SW480 (cell line): ENCODE measurements around the gene TRIB2.
"Not testable (repeated sequence)": the region's sequence is repeated elsewhere in the genome, so short reads cannot be mapped to it uniquely, and the experiment has no call there.

Source experiments
- DNase-seq: peaks from one replicate; pipeline ENCODE4 v3.0.0-alpha.2; 2016; ENCODE audit warnings: low spot score

The TRIB2 gene

GRCh38 chr2:12716282-12717190 is at the start of gene TRIB2:
TRIB2 (plus strand) TSS chr2:12716936; CDS start chr2:12718308, 1,372 bp downstream.
- DNase-seq = peak; percentile 89

- no peak for DNase-seq
These were observed 47.7 kb upstream of the TRIB2 start for GRCh38 chr2:12669036-12669435.

- no peak for DNase-seq
These were observed 43.9 kb upstream of the TRIB2 start for GRCh38 chr2:12672711-12673315.

DNA sequence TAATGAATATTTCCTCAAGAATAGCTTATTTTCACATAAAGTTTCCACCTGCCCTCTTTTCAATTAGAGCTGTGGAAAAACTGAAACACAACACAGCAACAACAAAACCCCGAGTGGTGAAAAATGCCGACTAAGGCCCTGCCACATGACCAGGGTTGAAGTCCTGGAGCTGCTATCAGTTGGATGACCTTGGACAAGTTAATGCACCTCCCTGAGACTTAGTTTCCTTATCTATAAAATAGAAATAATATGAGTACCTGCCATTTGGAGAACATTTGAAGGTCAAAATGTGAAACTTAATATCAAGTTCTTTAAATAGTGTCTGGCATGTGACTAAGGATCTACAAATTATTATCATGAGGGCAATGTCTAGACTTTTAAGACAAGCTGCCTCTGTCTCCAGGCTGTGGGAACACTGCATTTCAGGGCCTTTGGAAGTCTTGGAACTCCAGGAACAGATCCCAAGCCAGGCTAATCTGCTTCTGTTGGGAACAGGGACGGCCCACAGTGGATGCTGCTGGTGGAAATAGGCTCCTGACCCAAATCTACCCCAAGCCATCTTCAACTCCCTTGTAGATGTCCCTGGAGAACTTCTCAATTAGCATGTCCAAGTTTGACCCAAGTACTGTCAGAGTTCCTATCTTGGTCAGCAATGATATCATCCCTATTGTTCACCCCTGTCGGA is 42.0 kb upstream of the TRIB2 start:
- no peak for DNase-seq

GRCh38 chr2:12675352-12675795 is 41.4 kb upstream of the TRIB2 start:
- no peak for DNase-seq

DNA sequence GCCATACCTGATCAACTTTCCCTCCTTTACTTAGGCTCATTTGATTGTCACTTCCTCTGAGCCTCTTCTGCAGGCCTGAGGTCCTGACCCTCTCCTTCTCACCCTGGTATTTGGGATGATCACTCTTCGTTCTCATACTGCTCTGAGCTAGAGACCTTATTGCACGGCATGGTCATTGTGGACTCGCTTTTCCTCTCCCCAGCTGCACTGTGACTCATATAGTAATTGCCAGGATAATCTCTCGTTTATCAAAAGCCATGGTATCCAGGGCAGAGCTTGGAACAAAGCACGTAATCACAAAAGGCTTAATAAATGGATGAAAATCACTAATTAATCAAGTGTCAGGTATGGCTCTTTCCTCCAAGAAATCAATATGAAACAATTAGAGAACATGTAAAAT is 40.9 kb upstream of the TRIB2 start:
- DNase-seq = no peak

GRCh38 chr2:12676771-12677170 is 40.0 kb upstream of the TRIB2 start:
- no peak for DNase-seq

DNA sequence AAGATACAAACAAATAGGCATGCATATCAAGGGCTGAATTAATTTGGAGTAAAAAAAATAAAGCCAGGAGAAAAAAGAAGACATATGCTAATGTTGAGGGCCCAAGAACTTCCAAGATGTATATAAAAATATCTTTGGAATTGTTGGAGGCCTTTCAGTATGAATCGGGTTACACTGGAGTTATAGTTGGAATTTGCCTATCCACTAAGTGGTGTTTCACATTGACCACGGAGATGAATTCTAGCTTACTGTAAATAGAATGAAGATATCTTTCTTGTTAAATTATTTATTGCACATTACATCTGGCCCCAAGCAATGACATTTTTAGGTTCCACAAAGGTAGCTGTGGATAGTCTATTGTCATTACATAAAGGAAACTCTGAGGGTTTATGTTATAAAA is 38.5 kb upstream of the TRIB2 start:
- no peak for DNase-seq

DNA sequence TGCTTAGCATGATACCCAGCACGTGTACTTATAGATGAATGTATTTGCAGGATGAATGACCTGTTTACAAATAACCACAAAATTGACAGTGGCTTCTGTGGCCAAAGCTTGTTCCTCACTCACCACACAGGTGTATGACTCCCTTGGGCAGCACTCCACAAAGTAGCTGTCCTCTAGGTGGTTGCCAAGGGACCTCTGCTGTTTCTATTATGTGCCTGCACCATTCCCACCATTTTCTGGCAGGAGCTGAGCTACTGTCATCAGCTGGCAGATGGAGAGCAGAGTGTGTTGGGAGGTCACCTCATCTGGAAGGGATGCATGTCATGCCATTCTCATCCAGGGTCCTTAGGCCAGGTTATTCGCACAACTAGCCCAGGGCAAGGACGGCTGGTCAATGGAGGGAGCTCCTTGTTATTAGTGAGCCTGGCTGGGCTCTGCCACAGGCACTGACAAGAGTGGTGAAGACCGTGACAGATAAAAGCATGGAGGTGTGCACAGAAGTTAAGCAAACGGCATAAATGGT is 37.1 kb upstream of the TRIB2 start:
- DNase-seq = peak; percentile 15

- not testable (repeated sequence) for DNase-seq
These were observed 36.6 kb upstream of the TRIB2 start for GRCh38 chr2:12680115-12680514.

- DNase-seq = no peak
These were observed 34.7 kb upstream of the TRIB2 start for GRCh38 chr2:12682017-12682416.

GRCh38 chr2:12683457-12684100 is 33.2 kb upstream of the TRIB2 start:
- DNase-seq = no peak

DNA sequence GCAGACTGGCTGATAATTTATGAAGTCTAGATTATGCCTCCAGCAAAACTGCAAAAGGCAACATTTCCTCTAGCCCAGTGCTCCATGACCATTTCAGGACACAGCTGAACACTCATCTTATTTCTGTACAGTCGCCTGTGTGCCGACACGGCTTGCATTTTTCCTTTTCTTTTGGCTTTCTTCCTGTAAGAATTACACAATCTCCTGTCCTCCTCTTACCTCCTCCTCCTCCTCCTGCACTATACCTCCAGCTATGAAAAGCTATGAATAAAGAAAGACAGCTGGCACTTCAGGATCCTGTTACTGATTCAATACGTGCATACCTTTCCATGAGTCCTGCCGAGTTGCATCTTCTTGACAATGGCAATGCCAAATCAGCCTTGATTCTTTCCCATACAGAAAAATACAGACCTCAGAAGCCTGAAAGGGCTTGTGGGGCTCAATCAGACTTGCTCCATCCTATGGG is 32.2 kb upstream of the TRIB2 start:
- no peak for DNase-seq

DNA sequence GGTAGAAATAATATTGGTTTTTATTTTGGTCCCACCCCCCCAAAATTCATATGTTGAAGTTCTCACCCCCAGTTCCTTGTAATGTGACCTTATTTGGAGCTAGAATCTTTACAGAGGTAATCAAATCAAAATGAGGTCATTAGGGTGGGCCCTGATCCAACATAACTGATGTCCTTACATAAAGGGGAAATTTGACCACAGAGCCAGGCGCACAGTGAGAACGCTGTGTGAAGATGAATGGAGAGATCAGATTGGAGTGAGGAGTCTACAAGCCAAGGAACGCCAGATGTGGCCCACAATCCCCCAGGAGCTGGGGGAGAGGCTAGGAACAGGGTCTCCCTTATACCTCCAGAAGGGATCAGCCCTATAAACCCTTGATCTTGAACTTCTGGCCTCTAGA is 31.6 kb upstream of the TRIB2 start:
- DNase-seq = no peak

GRCh38 chr2:12685956-12686355 is 30.8 kb upstream of the TRIB2 start:
- no peak for DNase-seq

DNA sequence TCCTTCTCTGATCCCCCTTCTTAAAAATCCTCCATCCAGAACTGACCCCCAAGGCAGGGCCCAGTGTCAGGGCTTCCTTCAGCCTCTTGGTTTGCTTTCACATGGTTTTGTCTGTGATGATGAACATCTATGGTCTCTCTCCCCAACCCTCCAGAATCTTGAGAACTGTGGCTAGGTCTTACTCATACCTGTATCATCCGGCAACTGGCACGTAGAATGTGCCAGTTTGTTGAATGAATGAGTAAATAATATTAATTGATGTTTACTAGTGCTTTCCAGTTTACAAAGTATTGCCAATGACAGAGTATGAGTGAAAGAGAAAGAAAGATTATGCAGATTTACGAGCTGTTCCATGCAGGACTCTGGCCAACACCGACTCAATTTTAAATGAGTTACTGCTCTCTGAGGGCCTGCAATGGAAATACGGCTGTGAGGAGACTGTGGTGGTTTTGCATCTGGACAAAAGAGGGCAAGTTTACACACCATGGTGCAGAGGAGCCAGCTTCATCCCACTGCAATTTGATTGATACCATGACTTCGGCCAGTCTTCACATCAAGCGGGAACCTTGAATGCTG is 29.9 kb upstream of the TRIB2 start:
- DNase-seq = no peak

DNA sequence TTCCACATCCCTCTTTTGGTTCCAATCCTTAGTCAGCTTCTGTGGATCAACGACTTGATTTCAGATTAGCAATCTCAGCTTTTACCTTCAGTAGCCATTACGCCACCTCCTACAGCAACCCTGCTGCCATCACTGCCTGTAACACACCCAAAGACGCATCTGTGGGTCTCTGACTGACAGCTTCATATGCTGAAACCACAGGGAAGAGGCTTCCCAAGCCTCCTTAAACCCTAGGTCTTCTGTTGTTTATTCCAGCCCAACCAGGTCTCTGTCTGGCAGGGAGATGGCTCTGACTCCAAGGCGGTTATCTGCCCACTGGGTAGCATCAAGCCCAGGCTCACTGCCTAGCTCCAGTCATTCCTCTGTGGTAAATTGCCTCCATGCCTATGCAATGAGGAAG is 28.6 kb upstream of the TRIB2 start:
- DNase-seq = no peak

DNA sequence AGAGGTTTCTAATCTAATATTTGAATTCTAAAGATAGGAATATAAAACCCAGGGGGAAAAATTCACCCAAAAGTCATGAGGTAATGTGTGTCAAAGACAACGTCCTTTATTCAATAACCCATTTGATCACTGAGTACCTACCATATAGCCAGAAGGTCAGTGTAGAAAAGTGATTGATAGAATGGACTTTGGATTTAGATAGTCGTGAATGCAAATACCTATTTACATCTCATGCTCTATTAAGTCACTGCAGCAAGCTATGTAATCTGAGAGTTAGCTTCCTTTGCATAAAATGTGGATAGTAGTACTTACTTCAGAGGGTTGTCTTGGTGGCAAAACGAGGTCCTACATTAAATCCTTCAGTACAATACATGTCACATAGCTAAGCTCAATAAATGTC is 27.8 kb upstream of the TRIB2 start:
- DNase-seq = no peak

- DNase-seq = no peak
These were observed 23.2 kb upstream of the TRIB2 start for GRCh38 chr2:12693509-12693908.

DNA sequence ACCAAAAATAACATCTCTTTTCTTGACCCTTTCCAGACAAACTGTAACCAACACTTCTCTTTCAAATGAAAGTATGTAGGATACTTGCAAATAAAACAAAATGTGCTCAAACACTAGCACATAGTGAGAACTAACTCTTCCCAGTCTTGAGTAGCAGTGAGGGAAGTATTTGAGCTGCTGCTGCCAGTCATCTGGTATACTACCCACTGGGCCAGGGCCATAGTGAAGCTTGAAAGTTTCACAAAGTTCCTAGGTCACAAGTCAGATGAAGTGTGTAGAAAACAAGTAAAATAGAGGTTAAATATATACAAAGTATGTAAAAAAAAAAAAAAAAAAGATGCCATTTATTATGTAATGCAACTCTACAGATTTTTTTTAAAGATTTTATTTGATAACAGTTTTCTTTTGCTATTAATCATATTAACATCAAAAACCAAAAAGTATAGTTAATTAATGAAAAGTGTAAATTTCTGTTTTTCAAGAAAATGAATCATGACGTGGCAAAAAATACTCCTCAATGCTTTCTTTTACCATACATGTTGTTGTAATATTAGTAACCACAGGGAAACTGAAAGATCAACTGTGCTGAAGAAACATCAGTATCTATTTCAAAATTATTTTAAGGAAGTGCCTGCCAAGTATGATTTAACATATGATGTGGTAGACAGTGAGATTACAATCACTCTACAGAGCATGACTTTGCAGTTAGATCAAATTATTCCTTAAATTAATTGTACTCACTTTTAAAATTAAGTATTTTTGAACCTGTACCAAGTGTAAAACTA is 21.6 kb upstream of the TRIB2 start:
- no peak for DNase-seq

DNA sequence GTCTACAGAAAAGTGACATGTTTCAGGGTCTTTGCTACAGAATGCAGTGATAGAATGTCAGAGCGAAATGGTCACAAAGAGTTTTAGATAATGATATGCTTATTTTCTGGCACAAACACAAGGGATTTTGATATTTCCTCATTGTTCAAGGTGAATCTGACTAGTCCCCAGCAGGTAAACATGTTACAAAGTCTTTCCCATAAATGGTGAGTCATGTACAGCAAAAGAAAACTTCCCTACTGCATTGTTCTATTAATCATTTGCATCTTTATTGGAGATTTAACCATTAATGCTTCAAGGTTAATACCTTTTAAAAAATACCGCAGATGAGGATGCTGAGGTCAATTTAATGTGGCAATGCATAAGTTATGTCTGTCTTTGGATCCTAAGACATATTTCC is 19.1 kb upstream of the TRIB2 start:
- DNase-seq = no peak
